ENCODE results near the gene DPEP2. TPM values are rescaled to one million over a fixed set of nuclear protein-coding genes. Genes with fewer than 3 reads are reported as not detected.
A peak's percentile ranks its signal among the peaks of the same experiment; 100 is the strongest.

DPEP2 gene
- total and polyA plus RNA-seq, 2 of the 13 experiments (the other 11 are each of a cell fraction or from before 2014, with no cell fraction given): 0.18 TPM; not detected in 1

DNA sequence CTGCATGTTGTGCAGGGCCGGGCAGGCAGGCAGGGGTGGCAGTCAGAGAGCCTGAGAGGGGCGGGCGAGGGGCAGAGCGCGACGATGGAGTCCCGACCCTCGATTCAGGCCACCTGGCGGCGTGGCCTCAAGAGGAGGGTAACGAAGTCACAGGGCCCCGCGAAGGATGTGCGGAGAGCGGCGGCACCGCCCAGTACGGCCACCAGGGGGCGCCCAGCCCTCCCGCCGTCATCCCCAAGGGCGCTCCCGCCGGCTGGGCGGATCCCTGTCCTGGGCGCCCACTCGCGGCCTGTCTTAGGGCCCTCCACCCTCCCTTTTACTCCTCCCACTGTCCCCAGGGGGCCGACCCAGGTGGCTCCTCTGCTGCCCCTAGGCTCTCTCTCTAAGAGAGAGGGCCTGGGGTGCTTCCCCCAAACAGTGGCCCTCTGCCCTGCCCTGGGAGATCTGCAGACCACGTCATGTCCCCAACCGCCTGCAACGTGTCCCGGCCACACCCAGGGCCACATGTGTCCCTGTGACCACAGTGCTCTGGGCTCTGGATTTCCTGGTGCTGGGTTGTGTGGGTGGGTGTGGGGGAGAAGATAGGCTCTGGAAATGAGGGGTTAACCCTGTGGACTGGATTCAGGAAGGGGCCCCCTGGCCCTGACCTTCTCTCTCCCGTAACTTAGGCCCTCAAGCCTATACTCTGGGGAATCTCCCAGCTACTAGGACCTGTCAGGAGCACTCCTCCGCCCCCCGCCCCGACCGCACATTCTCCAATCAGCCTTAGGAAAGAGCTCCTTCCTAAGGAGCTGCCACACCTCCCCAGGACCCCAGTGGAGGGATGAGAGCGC, 5.9 kb downstream of the DPEP2 start (continued):
- no peak for TF ChIP-seq SRSF4 (IDR thresholded peaks at IDR 0.05; ENCODE audit: low read depth, low read length, poor library complexity, severe bottlenecking)
- TF ChIP-seq ZNF17 (CRISPR knock-in tag; IDR thresholded peaks at IDR 0.05): no peak
- TF ChIP-seq FOXA1 (IDR thresholded peaks at IDR 0.05): no peak
- TF ChIP-seq FOXA1 (CRISPR knock-in tag; IDR thresholded peaks at IDR 0.05): no peak
- peak; percentile 47; the same call in 1 of the 2 replicates for TF ChIP-seq SP5 (CRISPR knock-in tag; IDR thresholded peaks at IDR 0.05; ENCODE audit: borderline replicate concordance, low read depth)
- peak; percentile 51; the same call in 1 of the 2 replicates for TF ChIP-seq CBX5 (CRISPR knock-in tag; IDR thresholded peaks at IDR 0.05; ENCODE audit: borderline replicate concordance)
- TF ChIP-seq ZNF367 (CRISPR knock-in tag; IDR thresholded peaks at IDR 0.05; ENCODE audit: borderline replicate concordance): no peak
- TF ChIP-seq ZSCAN29 (CRISPR knock-in tag; conservative IDR thresholded peaks at IDR 0.05): no peak
- TF ChIP-seq, protein P1, sequence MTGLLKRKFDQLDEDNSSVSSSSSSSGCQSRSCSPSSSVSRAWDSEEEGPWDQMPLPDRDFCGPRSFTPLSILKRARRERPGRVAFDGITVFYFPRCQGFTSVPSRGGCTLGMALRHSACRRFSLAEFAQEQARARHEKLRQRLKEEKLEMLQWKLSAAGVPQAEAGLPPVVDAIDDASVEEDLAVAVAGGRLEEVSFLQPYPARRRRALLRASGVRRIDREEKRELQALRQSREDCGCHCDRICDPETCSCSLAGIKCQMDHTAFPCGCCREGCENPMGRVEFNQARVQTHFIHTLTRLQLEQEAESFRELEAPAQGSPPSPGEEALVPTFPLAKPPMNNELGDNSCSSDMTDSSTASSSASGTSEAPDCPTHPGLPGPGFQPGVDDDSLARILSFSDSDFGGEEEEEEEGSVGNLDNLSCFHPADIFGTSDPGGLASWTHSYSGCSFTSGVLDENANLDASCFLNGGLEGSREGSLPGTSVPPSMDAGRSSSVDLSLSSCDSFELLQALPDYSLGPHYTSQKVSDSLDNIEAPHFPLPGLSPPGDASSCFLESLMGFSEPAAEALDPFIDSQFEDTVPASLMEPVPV (CRISPR knock-in tag; IDR thresholded peaks at IDR 0.05): no peak
- no peak for TF ChIP-seq ZNF775 (CRISPR knock-in tag; IDR thresholded peaks at IDR 0.05; ENCODE audit: borderline replicate concordance)
- TF ChIP-seq ARNT2 (CRISPR knock-in tag; IDR thresholded peaks at IDR 0.05; ENCODE audit: low read depth): no peak
- no peak for TF ChIP-seq EHMT2 (IDR thresholded peaks at IDR 0.05; ENCODE audit: borderline replicate concordance, low read depth, low read length)
- no peak for TF ChIP-seq ZNF432 (CRISPR knock-in tag; IDR thresholded peaks at IDR 0.05; ENCODE audit: borderline replicate concordance)
- TF ChIP-seq, protein P2, sequence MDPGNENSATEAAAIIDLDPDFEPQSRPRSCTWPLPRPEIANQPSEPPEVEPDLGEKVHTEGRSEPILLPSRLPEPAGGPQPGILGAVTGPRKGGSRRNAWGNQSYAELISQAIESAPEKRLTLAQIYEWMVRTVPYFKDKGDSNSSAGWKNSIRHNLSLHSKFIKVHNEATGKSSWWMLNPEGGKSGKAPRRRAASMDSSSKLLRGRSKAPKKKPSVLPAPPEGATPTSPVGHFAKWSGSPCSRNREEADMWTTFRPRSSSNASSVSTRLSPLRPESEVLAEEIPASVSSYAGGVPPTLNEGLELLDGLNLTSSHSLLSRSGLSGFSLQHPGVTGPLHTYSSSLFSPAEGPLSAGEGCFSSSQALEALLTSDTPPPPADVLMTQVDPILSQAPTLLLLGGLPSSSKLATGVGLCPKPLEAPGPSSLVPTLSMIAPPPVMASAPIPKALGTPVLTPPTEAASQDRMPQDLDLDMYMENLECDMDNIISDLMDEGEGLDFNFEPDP (CRISPR knock-in tag; conservative IDR thresholded peaks at IDR 0.05): 0 out of 2 replicates have a peak, but pooled peaks have one; percentile 5
- no peak; the same call in 1 of the 2 replicates for TF ChIP-seq ZNF780A (CRISPR knock-in tag; IDR thresholded peaks at IDR 0.05)
- TF ChIP-seq, protein P3, sequence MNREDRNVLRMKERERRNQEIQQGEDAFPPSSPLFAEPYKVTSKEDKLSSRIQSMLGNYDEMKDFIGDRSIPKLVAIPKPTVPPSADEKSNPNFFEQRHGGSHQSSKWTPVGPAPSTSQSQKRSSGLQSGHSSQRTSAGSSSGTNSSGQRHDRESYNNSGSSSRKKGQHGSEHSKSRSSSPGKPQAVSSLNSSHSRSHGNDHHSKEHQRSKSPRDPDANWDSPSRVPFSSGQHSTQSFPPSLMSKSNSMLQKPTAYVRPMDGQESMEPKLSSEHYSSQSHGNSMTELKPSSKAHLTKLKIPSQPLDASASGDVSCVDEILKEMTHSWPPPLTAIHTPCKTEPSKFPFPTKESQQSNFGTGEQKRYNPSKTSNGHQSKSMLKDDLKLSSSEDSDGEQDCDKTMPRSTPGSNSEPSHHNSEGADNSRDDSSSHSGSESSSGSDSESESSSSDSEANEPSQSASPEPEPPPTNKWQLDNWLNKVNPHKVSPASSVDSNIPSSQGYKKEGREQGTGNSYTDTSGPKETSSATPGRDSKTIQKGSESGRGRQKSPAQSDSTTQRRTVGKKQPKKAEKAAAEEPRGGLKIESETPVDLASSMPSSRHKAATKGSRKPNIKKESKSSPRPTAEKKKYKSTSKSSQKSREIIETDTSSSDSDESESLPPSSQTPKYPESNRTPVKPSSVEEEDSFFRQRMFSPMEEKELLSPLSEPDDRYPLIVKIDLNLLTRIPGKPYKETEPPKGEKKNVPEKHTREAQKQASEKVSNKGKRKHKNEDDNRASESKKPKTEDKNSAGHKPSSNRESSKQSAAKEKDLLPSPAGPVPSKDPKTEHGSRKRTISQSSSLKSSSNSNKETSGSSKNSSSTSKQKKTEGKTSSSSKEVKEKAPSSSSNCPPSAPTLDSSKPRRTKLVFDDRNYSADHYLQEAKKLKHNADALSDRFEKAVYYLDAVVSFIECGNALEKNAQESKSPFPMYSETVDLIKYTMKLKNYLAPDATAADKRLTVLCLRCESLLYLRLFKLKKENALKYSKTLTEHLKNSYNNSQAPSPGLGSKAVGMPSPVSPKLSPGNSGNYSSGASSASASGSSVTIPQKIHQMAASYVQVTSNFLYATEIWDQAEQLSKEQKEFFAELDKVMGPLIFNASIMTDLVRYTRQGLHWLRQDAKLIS (CRISPR knock-in tag; IDR thresholded peaks at IDR 0.05): no peak
- peak; percentile 88 for TF ChIP-seq KAT8 (CRISPR knock-in tag; IDR thresholded peaks at IDR 0.05)
- no peak for TF ChIP-seq RORA (CRISPR knock-in tag; IDR thresholded peaks at IDR 0.05)
- no peak for TF ChIP-seq ZNF841 (CRISPR knock-in tag; IDR thresholded peaks at IDR 0.05; ENCODE audit: borderline replicate concordance)
- TF ChIP-seq, protein P4, sequence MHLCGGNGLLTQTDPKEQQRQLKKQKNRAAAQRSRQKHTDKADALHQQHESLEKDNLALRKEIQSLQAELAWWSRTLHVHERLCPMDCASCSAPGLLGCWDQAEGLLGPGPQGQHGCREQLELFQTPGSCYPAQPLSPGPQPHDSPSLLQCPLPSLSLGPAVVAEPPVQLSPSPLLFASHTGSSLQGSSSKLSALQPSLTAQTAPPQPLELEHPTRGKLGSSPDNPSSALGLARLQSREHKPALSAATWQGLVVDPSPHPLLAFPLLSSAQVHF (CRISPR knock-in tag; IDR thresholded peaks at IDR 0.05): no peak
- TF ChIP-seq HOXA5 (CRISPR knock-in tag; IDR thresholded peaks at IDR 0.05): peak; percentile 91
- peak; percentile 66; the same call in 1 of the 2 replicates for TF ChIP-seq ZNF510 (CRISPR knock-in tag; IDR thresholded peaks at IDR 0.05; ENCODE audit: low read depth)
- no peak for TF ChIP-seq SNAPC2 (CRISPR knock-in tag; IDR thresholded peaks at IDR 0.05)

Measured in HepG2 (cell line).